Muscle layer of duodenum (tissue), 2 donors: ENCODE measurements around the gene VEPH1.

Experiments
- H3K27ac ChIP-seq: one replicate; pipeline ENCODE4 v1.7.0; 2013; ENCODE audit warnings: mild to moderate bottlenecking, low read length
- H3K27me3 ChIP-seq: one replicate; pipeline ENCODE4 v1.7.0; 2013; ENCODE audit warnings: low read depth, mild to moderate bottlenecking, control low read depth, low read length
- H3K36me3 ChIP-seq, 2 donors: one replicate each; pipeline ENCODE4 v1.7.0; 2013; ENCODE audit warnings: low read length in 2 of 2, control low read depth in 1 of 2, mild to moderate bottlenecking in 1 of 2; ENCODE audit not compliant: insufficient read depth in 2 of 2, control insufficient read depth in 1 of 2
- H3K4me1 ChIP-seq, 2 donors: one replicate each; pipeline ENCODE4 v1.7.0; 2013; ENCODE audit warnings: low read length in 2 of 2, mild to moderate bottlenecking in 2 of 2, control low read depth in 1 of 2, moderate library complexity in 1 of 2; ENCODE audit not compliant: insufficient read depth in 2 of 2, control insufficient read depth in 1 of 2
- H3K4me3 ChIP-seq, 2 donors: one replicate each; pipeline ENCODE4 v1.7.0; 2013; ENCODE audit warnings: low read length in 2 of 2, low read depth in 1 of 2, mild to moderate bottlenecking in 1 of 2
- H3K9me3 ChIP-seq, 2 donors: one replicate each; pipeline ENCODE4 v1.7.0; 2013; ENCODE audit warnings: low read length in 2 of 2, control low read depth in 1 of 2, mild to moderate bottlenecking in 1 of 2; ENCODE audit not compliant: control insufficient read depth in 1 of 2
- donor health status: healthy.

Gene VEPH1

DNA sequence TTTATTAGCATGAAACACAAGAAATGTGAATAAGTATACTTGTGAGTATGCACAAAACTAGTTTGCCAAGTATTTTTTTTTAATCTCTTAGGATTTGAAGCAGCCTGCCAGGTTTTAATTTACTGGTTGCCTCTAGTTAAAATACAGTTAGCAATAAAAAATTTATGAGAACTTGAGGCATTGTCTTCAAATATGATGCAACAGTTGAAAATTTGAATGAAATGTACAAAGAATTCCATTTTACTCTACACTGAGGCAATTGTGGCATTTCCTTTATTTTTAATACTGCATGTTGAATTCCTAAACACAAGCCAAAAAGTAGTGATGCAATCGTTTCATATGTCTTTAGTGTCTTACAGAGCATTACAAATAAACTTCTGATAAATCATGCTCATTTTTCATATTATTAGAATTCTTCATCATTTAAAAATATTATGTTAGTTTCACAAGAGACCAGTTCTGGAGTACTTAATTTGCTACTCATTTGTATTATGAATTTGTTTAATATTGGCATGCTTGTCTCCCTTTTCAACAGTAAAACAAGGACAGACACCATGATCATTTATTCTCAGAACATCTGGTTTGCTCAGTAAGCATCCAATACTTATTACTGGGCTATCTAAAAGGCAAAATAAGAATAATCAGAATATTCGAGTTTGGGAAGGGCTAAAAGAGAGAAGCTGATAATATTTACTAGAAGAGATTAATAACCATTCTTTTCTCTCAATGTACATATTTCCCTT lies 191.4 kb downstream of the VEPH1 start:
- Histone ChIP-seq H3K4me1 (no peaks in the 10 kb centered on the region), H3K4me3 (no peak overlapping the region), H3K27ac (no peak overlapping the region), H3K36me3 (no peaks in the 10 kb centered on the region), H3K9me3 (no peaks in the 10 kb centered on the region), H3K27me3 (no peaks in the 10 kb centered on the region)

DNA sequence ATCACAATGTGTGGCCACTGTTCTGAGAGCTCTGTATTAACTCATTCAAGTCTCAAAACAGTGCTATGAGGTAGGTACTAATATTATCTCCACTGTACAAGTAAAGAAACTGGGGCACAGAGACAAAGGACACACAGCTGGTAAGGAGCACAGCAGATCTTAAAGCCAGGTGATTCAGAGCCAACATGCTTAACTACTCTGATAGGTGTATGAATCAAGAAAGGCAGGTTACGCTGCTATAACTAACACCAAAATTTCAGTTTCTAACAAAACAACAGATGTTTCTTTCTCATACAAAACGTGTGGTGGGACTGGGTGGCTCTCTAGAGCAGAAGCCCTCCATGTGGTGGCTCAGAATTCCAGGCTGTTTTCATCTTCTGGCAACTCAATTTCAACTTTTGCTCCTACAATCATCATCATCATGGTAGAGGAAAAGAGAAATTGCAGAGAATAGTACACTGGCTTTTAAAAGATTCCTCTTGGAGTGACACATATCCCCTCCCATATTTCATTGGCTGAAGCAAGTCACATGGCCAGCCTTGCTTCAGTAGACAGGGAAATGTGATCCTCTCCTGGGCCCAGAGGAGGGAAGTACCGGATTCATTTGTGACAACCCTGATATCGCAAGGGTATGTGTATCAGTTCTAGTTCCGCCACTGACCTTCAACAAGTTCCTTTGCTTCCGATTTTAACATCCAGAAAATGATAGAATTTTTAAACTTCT lies 192.7 kb downstream of the VEPH1 start:
- H3K9me3 ChIP-seq = no peaks in the 10 kb centered on the region
- no peak overlapping the region for H3K4me3 ChIP-seq
- no peak overlapping the region for H3K27ac ChIP-seq
- no peaks in the 10 kb centered on the region for H3K27me3 ChIP-seq
- no peaks in the 10 kb centered on the region for H3K4me1 ChIP-seq
- H3K36me3 ChIP-seq = no peaks in the 10 kb centered on the region

DNA sequence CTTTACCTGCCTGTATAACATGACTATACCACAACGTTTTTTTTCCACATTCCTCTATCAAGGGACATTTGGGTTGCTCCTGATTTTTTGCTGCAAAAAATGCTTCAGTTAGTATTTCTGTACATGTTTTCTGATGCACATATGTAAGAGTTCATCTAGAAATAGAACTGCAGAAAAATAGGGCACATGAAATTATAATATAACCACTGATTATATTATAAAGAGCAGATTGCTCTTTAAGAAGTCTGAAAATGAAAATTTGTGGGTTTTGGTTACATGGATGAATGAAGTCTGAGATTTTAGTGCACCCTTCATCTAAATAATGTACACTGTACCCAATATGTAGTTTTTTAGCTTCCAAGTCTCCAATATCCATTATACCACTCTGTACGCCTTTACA lies 196.7 kb downstream of the VEPH1 start:
- Histone ChIP-seq H3K4me3 (no peak overlapping the region), H3K9me3 (no peaks in the 10 kb centered on the region), H3K36me3 (no peaks in the 10 kb centered on the region), H3K27ac (no peak overlapping the region), H3K27me3 (no peaks in the 10 kb centered on the region), H3K4me1 (no peaks in the 10 kb centered on the region)

DNA sequence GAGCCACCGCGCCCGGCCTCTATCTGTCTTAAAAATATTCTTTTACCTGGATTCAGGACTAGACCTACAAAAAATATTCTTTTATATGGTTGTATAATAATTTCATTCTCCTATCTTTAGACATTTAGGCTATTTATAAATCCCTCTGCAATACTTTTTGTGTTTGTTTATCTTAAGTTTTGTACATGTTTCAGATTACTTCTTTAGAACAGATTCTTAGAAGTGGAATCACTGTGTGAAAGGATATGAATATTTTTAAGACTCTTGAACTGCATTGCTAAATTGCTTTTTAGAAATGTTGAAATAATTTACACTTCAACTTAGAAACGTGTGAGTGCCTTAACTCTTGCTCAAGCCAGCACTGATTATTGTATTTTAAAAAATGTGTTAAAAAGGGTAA lies 197.8 kb downstream of the VEPH1 start:
- Histone ChIP-seq H3K4me3 (no peak overlapping the region), H3K36me3 (no peaks in the 10 kb centered on the region), H3K9me3 (no peaks in the 10 kb centered on the region), H3K27me3 (no peaks in the 10 kb centered on the region), H3K4me1 (no peaks in the 10 kb centered on the region), H3K27ac (no peak overlapping the region)

DNA sequence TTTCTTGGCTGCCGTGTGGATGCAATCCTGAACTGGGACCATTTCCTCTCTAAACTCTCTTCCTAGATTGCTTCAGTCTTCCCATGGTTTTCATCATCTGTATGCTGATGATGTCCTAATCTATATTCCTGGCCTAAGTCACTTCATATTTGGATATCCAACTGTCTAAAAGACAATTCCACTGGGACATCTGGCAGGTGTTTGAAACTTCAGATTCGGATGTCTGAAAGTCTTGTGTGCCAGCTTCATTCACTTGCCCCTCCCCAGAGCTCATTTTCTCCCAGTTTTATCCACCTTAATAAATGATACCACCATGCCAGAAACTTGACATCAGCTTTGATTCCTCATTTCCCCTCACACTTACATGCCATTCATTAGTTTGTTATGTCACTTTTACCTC lies 201.5 kb downstream of the VEPH1 start:
- no peaks in the 10 kb centered on the region for H3K27me3 ChIP-seq
- H3K27ac ChIP-seq = no peak overlapping the region
- H3K4me3 ChIP-seq = no peak overlapping the region
- no peaks in the 10 kb centered on the region for H3K36me3 ChIP-seq
- no peaks in the 10 kb centered on the region for H3K9me3 ChIP-seq
- H3K4me1 ChIP-seq = no peaks in the 10 kb centered on the region

DNA sequence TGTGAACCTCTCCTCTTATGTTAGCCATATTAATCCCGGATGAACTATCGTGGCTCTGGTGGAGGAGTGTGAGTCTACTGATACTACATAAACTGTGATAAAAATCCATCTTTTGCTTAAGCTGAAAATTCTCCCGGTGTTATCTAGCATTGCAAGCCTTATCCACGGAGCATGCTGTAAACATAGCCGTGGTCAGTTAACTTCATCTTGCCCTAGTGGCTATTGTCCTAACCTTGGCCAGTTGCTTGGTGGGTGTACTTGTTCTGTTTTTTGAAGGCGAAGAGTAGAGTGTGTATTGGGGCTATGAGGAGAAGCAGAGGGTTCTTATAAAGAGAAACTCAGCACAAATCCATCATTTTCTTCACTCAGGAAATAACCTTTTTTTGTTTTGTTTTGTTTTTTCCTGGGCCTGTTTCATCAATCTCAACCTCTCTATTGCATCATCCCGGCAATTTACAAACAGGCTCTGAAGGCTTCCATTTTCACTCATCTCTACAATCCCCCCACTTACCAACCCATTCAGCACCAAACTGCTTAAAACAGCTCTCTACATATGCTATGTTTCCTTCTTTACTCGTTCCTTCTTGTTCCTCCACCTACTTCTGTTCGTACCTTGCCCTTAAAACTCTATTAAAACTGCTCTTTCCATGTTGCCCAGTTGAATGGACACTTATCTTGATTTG lies 202.1 kb downstream of the VEPH1 start:
- H3K27ac ChIP-seq = no peak overlapping the region
- H3K4me1 ChIP-seq = no peaks in the 10 kb centered on the region
- H3K27me3 ChIP-seq = no peaks in the 10 kb centered on the region
- H3K9me3 ChIP-seq = no peaks in the 10 kb centered on the region
- no peak overlapping the region for H3K4me3 ChIP-seq
- H3K36me3 ChIP-seq = no peaks in the 10 kb centered on the region

DNA sequence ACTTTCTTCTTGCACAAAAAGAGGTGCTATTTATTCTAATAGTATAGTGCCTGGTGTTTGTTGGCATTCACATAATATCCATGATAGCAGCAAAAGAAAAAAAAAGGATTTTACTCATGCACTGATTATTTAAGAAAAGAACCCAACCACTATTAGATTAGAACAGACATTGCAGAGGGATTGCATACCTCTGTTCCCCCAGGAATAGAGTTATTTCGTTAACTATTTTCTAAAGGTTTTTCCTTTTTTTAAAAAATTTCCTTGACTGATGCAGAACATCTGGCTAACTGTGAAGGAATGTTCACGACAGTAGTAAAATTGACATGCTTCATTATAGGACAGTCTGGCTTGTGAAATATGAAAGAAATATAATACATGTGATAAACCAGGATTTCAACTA lies 203.1 kb downstream of the VEPH1 start:
- Histone ChIP-seq H3K36me3 (no peaks in the 10 kb centered on the region), H3K27ac (no peak overlapping the region), H3K4me3 (no peak overlapping the region), H3K9me3 (no peaks in the 10 kb centered on the region), H3K4me1 (no peaks in the 10 kb centered on the region), H3K27me3 (no peaks in the 10 kb centered on the region)

DNA sequence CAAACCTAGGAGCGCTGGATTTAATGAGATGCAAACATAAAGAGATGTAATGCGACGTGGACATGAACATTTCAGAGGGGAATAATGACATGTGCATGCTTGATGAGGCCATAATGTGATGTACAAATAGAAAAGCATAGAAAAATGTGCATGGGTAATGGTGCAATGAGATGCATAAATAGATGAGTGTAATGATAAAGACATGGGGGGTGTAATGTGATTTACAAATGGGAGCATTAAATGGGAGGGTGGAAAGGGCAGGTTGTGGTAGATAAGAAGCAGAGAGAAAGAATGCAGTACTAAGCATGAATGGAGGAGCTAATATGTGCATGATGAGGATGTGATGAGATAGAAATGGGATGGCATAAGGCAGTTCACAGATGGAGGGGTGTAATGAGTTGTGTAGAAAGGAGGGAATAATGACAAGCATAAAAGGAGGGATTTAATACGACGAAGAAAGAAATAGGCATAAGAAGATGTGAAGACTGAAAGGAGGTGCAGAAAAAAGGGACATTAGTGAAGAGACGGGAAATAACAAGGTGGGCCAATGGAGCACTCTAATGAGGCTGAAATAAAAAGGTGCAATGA lies 205.8 kb downstream of the VEPH1 start:
- H3K4me1 ChIP-seq = no peaks in the 10 kb centered on the region
- no peaks in the 10 kb centered on the region for H3K36me3 ChIP-seq
- H3K4me3 ChIP-seq = no peak overlapping the region
- no peak overlapping the region for H3K27ac ChIP-seq
- no peaks in the 10 kb centered on the region for H3K9me3 ChIP-seq
- H3K27me3 ChIP-seq = no peaks in the 10 kb centered on the region

DNA sequence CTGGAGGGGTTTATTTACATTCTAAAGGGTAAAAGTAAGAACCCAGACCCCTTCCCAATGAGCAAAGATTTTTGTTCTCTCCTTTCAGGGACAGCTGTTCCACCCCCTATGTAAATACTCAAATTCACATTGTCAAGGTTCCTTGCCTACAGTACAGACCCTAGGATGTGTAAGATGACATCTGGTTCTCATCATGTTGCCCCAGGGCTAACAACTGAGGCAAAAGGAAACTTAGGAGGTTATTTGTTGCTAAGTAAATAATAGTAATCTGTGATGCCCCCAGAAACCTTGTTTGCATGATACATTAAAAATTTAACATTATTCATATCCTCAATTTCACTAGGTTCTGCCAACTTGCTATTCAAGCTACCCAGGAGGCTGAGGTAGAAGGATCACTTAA lies 208.3 kb downstream of the VEPH1 start:
- Histone ChIP-seq H3K36me3 (no peaks in the 10 kb centered on the region), H3K27ac (no peak overlapping the region), H3K4me1 (no peaks in the 10 kb centered on the region), H3K4me3 (no peak overlapping the region), H3K9me3 (no peaks in the 10 kb centered on the region), H3K27me3 (no peaks in the 10 kb centered on the region)

DNA sequence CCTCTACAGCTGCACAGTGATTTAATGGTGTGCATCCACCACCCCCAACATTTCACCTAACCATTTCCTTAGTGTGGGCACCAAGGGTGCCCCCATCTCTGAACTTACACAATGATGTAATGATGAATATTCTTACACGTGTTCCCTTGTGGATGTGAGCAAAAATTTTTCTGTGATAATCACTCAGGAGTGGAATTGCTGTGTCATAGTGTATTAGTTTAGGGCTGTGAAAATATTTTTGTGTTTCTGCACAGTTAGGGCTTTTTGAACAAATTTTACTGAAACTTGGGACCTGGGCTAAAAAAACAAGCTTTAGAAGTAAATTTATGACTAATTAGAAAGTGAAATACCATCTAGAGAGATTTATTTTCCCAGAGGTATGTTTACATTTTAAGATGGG lies 208.7 kb downstream of the VEPH1 start:
- Histone ChIP-seq H3K4me1 (no peaks in the 10 kb centered on the region), H3K4me3 (no peak overlapping the region), H3K27me3 (no peaks in the 10 kb centered on the region), H3K27ac (no peak overlapping the region), H3K9me3 (no peaks in the 10 kb centered on the region), H3K36me3 (no peaks in the 10 kb centered on the region)

DNA sequence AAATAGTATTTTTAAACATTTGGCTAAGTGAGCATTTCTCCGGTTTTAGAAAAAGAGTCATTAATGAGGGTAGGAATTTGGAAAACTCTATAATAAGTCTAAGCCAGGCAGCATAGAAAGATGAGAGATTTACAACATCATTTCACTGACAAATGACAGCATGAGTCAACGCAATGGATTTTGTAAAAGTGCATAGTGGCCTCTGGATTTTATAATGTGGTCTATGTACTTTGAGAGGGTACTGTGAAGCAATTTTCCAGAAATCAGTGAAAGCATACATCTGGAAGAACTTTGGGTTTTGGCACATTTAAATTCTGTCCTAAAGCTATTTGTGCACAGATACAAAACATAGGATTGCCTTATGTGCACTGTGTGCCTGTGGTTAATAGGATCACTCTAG lies 212.4 kb downstream of the VEPH1 start:
- no peaks in the 10 kb centered on the region for H3K9me3 ChIP-seq
- no peaks in the 10 kb centered on the region for H3K4me1 ChIP-seq
- H3K27ac ChIP-seq = no peak overlapping the region
- no peaks in the 10 kb centered on the region for H3K36me3 ChIP-seq
- H3K4me3 ChIP-seq = no peak overlapping the region
- H3K27me3 ChIP-seq = no peaks in the 10 kb centered on the region
